Measurements from ENCODE around the gene PDE11A.

GRCh38 chr2:177832611-177833433, 239.8 kb downstream of the PDE11A start:
- TF ChIP-seq CTCF (conservative IDR thresholded peaks at IDR 0.05) (no peak), ZFX (IDR thresholded peaks at IDR 0.05) (no peak)

Data from C4-2B (cell line).